ENCODE results near the gene RSU1.

- TF ChIP-seq EZH2 (IDR thresholded peaks at IDR 0.05; ENCODE audit: insufficient read depth, poor library complexity, severe bottlenecking) (no peak), EZH2phosphoT487 (IDR thresholded peaks at IDR 0.05; ENCODE audit: insufficient read depth, low read depth) (no peak)
Observed at GRCh38 chr10:16612115-16612980, 204.9 kb downstream of the RSU1 start.

Measured in GM23248 (cell line).